ENCODE data around the gene LNX1.

LNX1 gene

DNA sequence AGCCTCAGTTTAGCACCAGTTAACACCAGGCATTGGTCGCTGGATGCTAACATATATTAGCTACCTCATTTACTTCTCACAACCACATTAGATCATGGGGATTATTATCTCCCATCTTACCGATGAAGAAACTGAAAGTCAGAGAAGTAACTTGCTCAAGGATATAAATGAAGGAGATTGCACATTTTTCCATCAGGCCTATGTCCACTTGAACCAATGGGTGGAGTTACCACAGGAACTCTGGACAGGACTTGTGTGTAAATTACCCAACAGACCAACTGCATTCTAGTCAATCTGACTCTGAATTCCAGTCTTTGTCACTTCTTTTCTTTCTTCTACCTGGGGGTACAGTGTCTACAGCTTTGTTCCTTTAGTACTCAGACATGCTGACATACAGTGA lies 1.8 kb downstream of the LNX1 start:
- in situ Hi-C loops (cut with MboI; ENCODE audit: low pct_unique_long_range_greater_than_20kb, low sequenced_read_pairs, unreplicated experiment): no loop called here
- DNase-seq (ENCODE audit: low spot score): no peak
- TF ChIP-seq, protein P1, sequence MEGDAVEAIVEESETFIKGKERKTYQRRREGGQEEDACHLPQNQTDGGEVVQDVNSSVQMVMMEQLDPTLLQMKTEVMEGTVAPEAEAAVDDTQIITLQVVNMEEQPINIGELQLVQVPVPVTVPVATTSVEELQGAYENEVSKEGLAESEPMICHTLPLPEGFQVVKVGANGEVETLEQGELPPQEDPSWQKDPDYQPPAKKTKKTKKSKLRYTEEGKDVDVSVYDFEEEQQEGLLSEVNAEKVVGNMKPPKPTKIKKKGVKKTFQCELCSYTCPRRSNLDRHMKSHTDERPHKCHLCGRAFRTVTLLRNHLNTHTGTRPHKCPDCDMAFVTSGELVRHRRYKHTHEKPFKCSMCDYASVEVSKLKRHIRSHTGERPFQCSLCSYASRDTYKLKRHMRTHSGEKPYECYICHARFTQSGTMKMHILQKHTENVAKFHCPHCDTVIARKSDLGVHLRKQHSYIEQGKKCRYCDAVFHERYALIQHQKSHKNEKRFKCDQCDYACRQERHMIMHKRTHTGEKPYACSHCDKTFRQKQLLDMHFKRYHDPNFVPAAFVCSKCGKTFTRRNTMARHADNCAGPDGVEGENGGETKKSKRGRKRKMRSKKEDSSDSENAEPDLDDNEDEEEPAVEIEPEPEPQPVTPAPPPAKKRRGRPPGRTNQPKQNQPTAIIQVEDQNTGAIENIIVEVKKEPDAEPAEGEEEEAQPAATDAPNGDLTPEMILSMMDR (IDR thresholded peaks at IDR 0.05; ENCODE audit: extremely low read depth, insufficient read depth, missing control alignments): no peak

DNA sequence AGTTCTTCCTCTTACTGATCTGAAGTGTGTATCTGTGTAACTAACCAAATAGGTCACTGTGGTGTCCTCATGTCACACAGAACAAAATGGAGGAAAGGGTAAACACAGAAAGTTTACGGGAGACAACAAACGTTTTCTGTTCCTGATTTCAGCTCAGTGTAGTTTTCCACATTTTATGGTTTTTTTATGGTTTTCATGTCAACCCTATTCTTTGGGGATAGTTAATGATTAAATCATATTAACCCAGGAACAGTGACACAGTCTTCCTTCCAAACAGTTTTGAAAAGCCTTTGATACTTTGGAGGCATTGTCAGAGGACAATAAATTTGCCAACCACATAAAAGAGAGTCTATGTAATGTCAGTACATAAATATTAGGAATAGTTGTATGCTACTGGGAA lies 4.2 kb downstream of the LNX1 start:
- TF ChIP-seq, protein P1 (IDR thresholded peaks at IDR 0.05; ENCODE audit: extremely low read depth, insufficient read depth, missing control alignments): no peak
- DNase-seq (ENCODE audit: low spot score): no peak
- in situ Hi-C loops (cut with MboI; ENCODE audit: low pct_unique_long_range_greater_than_20kb, low sequenced_read_pairs, unreplicated experiment): no loop called here

DNA sequence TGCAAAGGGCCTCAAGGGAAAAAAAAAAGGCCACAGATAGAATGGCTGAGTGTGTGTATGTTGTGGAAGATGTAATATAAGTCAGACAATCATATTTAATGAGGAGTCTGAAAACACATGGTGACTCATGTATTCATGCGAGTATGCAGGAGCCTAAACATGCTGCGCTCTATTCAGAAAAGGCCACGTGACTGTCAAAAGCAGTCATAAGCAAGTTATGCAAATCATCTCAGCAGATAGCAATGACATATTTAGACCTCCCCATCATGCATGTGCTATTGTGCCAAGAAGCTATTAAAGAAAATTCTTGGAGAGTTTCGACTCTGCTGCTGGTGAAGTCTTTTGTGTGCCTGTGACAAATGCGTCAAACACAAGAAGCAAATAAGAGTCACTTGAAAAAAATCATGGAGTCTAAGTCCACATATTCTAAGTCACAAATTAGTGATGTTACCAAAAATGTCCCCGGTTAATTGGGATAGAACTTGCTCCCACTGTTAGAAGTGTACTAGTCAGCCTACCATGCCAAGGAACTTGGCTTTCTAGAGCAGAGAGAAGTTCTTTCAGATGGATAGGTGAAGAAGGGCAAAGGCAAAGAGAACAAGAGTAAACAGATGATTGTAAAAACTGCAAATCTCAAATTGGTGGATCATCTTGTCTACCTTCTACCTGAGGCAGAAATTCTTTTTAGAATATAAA lies 5.0 kb downstream of the LNX1 start:
- TF ChIP-seq, protein P1 (IDR thresholded peaks at IDR 0.05; ENCODE audit: extremely low read depth, insufficient read depth, missing control alignments): no peak
- in situ Hi-C loops (cut with MboI; ENCODE audit: low pct_unique_long_range_greater_than_20kb, low sequenced_read_pairs, unreplicated experiment): no loop called here
- DNase-seq (ENCODE audit: low spot score): no peak

DNA sequence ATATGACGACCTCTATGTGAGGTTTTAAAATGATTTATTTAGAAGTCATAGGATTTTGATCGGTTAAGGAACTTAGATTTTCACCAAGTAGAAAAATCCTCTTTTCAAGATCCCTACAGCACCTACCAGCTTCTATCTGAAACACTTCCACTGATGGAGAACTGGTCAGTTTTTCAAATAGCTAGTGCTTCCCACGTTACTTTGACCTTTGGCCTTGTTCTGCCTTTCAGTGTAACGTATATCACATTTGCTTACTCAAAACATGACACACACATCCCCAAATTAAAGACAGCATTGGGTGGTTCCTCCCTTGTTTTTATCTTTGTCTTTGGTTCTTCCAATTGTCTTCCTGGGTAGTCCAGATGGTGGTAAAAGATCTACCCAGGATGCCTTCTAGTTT lies 6.6 kb downstream of the LNX1 start:
- TF ChIP-seq, protein P1 (IDR thresholded peaks at IDR 0.05; ENCODE audit: extremely low read depth, insufficient read depth, missing control alignments): no peak
- in situ Hi-C loops (cut with MboI; ENCODE audit: low pct_unique_long_range_greater_than_20kb, low sequenced_read_pairs, unreplicated experiment): no loop called here
- DNase-seq (ENCODE audit: low spot score): no peak

DNA sequence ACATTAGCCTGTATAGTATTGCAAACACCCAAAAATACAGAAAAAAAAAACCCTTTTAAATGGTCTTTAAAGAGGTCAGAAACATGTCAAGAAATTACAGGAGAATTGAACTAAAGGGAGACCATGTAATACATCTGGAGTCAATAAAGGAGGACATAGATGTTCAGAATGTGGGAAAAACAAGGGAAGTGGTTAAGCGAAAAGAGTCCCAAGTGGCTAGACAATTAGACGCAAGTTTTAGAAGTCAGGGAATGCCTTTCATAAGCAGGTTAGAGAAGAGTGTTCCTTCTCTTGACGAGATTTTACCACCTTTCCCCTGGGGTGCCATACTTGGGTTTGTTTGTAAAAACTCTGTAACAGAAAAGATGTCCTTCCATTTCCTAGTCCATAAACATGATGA lies 7.8 kb downstream of the LNX1 start:
- in situ Hi-C loops (cut with MboI; ENCODE audit: low pct_unique_long_range_greater_than_20kb, low sequenced_read_pairs, unreplicated experiment): no loop called here
- no peak for DNase-seq (ENCODE audit: low spot score)
- TF ChIP-seq, protein P1 (IDR thresholded peaks at IDR 0.05; ENCODE audit: extremely low read depth, insufficient read depth, missing control alignments): no peak

DNA sequence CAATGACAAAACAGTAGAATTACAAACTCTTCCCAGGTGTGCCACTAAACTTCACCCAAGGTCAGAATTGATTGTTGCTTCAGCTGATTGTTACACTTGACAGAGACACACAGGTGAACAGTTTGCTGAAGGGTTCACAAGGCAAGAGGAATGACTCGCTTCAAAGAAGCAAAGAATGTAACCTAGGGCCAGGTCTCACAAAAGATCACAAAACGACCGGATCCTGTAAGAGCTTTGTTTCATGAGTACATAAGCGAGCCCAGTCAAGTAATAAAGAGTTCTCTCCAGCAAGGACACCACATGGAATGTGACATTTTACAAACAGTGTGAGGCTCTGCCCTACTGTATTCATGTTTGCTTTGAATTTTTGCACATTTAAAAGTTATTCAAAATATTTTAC lies 9.1 kb downstream of the LNX1 start:
- in situ Hi-C loops (cut with MboI; ENCODE audit: low pct_unique_long_range_greater_than_20kb, low sequenced_read_pairs, unreplicated experiment): no loop called here

More for the DNA sequence above, 9.1 kb downstream of the LNX1 start:
- no peak for DNase-seq (ENCODE audit: low spot score)
- TF ChIP-seq, protein P1 (IDR thresholded peaks at IDR 0.05; ENCODE audit: extremely low read depth, insufficient read depth, missing control alignments): no peak
